HG02759 (cell line): ENCODE data around the gene TREX2.

Source experiments
- ATAC-seq: cut with Tn5 transposase; IDR thresholded peaks from one replicate; pipeline ENCODE4 v1.9.1; 2021; ENCODE audit warnings: mild to moderate bottlenecking, moderate library complexity; ENCODE audit not compliant: unreplicated experiment

TREX2 gene

GRCh38 chrX:153457136-153457825 lies 11.4 kb upstream of the TREX2 start:
- no peak for ATAC-seq

- ATAC-seq: no peak
These were observed 10.8 kb upstream of the TREX2 start for GRCh38 chrX:153456704-153457103.

- ATAC-seq: no peak
These were observed 10.3 kb upstream of the TREX2 start for GRCh38 chrX:153456161-153456560.

GRCh38 chrX:153455571-153455970 lies 9.7 kb upstream of the TREX2 start:
- no peak for ATAC-seq

- ATAC-seq: no peak
These were observed 9.2 kb upstream of the TREX2 start for GRCh38 chrX:153454901-153455550.

GRCh38 chrX:153450949-153451277 lies 5.1 kb upstream of the TREX2 start:
- ATAC-seq: no peak

GRCh38 chrX:153450114-153450948 lies 4.5 kb upstream of the TREX2 start:
- ATAC-seq: no peak

GRCh38 chrX:153449368-153450113 lies 3.7 kb upstream of the TREX2 start:
- no peak for ATAC-seq

GRCh38 chrX:153448556-153449367 lies 2.9 kb upstream of the TREX2 start:
- ATAC-seq: no peak

GRCh38 chrX:153447581-153447960 lies 1.7 kb upstream of the TREX2 start:
- ATAC-seq: no peak

GRCh38 chrX:153446950-153447580 lies 1.2 kb upstream of the TREX2 start:
- ATAC-seq: no peak

- no peak for ATAC-seq
These were observed 730 bp upstream of the TREX2 start for GRCh38 chrX:153446636-153446936.

GRCh38 chrX:153445106-153445855 lies 575 bp downstream of the TREX2 start:
- ATAC-seq: no peak

GRCh38 chrX:153444333-153445011 lies 1.4 kb downstream of the TREX2 start:
- ATAC-seq: no peak

- ATAC-seq: no peak
These were observed 2.2 kb downstream of the TREX2 start for GRCh38 chrX:153443476-153444332.

- ATAC-seq: no peak
These were observed 3.4 kb downstream of the TREX2 start for GRCh38 chrX:153442463-153442862.

GRCh38 chrX:153441981-153442380 lies 3.9 kb downstream of the TREX2 start:
- ATAC-seq: no peak

- no peak for ATAC-seq
These were observed 4.6 kb downstream of the TREX2 start for GRCh38 chrX:153441296-153441695.
